ENCODE results near the gene FFAR3.

The FFAR3 gene

GRCh38 chr19:35310331-35310730 is 47.9 kb upstream of the FFAR3 start:
- no peaks in the 10 kb centered on the region for H3F3A ChIP-seq (ENCODE audit: insufficient read depth, low read length)
- peaks cover 41% of the 10 kb centered on the region for H3K27me3 ChIP-seq (replicated peaks; ENCODE audit: insufficient read depth, low read length)
- H3K4me3 ChIP-seq (ENCODE audit: low read length) = no peak overlapping the region
- H3K9ac ChIP-seq (ENCODE audit: low read length) = no peak overlapping the region
- H3K36me3 ChIP-seq (replicated peaks; ENCODE audit: insufficient read depth, low read length) = no peaks in the 10 kb centered on the region
- no peaks in the 10 kb centered on the region for H3K4me1 ChIP-seq (ENCODE audit: low read length)
- no peak overlapping the region for H3K27ac ChIP-seq (ENCODE audit: low read length)
- H3K79me2 ChIP-seq (ENCODE audit: low read length) = no peaks in the 10 kb centered on the region
- H3K4me2 ChIP-seq (ENCODE audit: low read depth, low read length) = no peak overlapping the region
- no peak for DNase-seq
- H3K9me2 ChIP-seq (replicated peaks; ENCODE audit: insufficient read depth, low read length) = no peaks in the 10 kb centered on the region
- TF ChIP-seq EZH2 (optimal IDR thresholded peaks at IDR 0.05; ENCODE audit: low read depth, low read length) = no peak
- no peak for TF ChIP-seq CTCF (IDR thresholded peaks at IDR 0.05; ENCODE audit: low read length)
- TF ChIP-seq EZH2phosphoT487 (IDR thresholded peaks at IDR 0.05; ENCODE audit: low read length) = no peak
- H2AFZ ChIP-seq (ENCODE audit: low read length) = no peak overlapping the region
- H4K20me1 ChIP-seq (ENCODE audit: insufficient read depth, low read length) = no peaks in the 10 kb centered on the region
- no peaks in the 10 kb centered on the region for H3K9me3 ChIP-seq (replicated peaks; ENCODE audit: insufficient read depth, low read length)

- H3K27me3 ChIP-seq (replicated peaks; ENCODE audit: insufficient read depth, low read length) = peaks cover 41% of the 10 kb centered on the region
- no peak overlapping the region for H3K4me2 ChIP-seq (ENCODE audit: low read depth, low read length)
- H2AFZ ChIP-seq (ENCODE audit: low read length) = no peak overlapping the region
- TF ChIP-seq CTCF (IDR thresholded peaks at IDR 0.05; ENCODE audit: low read length) (no peak), EZH2 (optimal IDR thresholded peaks at IDR 0.05; ENCODE audit: low read depth, low read length) (no peak), EZH2phosphoT487 (IDR thresholded peaks at IDR 0.05; ENCODE audit: low read length) (no peak)
- no peaks in the 10 kb centered on the region for H3F3A ChIP-seq (ENCODE audit: insufficient read depth, low read length)
- no peaks in the 10 kb centered on the region for H4K20me1 ChIP-seq (ENCODE audit: insufficient read depth, low read length)
- H3K27ac ChIP-seq (ENCODE audit: low read length) = no peak overlapping the region
- no peak overlapping the region for H3K4me3 ChIP-seq (ENCODE audit: low read length)
- H3K36me3 ChIP-seq (replicated peaks; ENCODE audit: insufficient read depth, low read length) = no peaks in the 10 kb centered on the region
- no peaks in the 10 kb centered on the region for H3K9me3 ChIP-seq (replicated peaks; ENCODE audit: insufficient read depth, low read length)
- H3K4me1 ChIP-seq (ENCODE audit: low read length) = no peaks in the 10 kb centered on the region
- DNase-seq = no peak
- H3K79me2 ChIP-seq (ENCODE audit: low read length) = no peaks in the 10 kb centered on the region
- H3K9me2 ChIP-seq (replicated peaks; ENCODE audit: insufficient read depth, low read length) = no peaks in the 10 kb centered on the region
- no peak overlapping the region for H3K9ac ChIP-seq (ENCODE audit: low read length)
Measured at GRCh38 chr19:35310811-35311465, 47.3 kb upstream of the FFAR3 start.

DNA sequence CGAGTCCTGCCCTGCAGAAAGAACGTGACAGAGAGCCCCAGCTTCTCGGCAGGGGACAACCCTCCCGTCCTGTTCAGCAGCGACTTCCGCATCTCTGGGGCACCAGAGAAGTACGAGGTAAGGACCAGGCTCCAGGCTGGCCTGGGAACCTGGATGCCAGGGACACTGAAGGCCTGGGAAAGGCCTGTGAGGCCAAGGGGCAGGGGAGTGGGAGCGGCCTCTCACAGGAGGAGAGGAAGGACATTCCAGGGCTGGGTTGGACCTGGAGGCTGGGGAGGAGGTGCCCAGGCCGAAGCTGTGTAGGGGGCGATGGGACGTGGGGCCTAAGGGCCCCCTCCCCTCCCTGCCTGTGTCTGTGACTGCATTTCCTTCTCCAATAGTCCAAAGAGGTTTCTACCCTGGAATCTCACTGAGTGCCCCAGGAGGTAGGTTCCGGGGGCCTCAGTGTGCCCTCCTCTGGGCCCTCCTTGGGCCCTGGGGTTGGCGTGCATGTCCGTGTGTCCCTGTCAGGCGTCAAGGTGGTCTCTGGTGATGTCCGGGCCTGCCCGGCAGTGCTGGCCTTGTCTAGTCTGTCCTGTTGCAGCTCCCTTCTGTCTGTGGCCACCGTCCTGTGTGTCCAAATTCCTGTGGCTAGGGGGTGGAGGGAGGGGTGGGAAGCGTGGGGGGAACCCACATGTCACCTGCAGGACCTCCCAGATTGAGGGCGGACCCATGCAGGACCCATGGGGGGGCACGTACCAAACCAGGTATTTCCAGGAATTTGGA is 46.2 kb upstream of the FFAR3 start:
- H3K27me3 ChIP-seq (replicated peaks; ENCODE audit: insufficient read depth, low read length) = peaks cover 41% of the 10 kb centered on the region
- H3K27ac ChIP-seq (ENCODE audit: low read length) = no peak overlapping the region
- no peak overlapping the region for H3K4me3 ChIP-seq (ENCODE audit: low read length)
- no peaks in the 10 kb centered on the region for H3F3A ChIP-seq (ENCODE audit: insufficient read depth, low read length)
- H3K4me2 ChIP-seq (ENCODE audit: low read depth, low read length) = no peak overlapping the region
- no peaks in the 10 kb centered on the region for H3K36me3 ChIP-seq (replicated peaks; ENCODE audit: insufficient read depth, low read length)
- H3K9me2 ChIP-seq (replicated peaks; ENCODE audit: insufficient read depth, low read length) = no peaks in the 10 kb centered on the region
- no peak overlapping the region for H3K9ac ChIP-seq (ENCODE audit: low read length)
- no peaks in the 10 kb centered on the region for H3K4me1 ChIP-seq (ENCODE audit: low read length)
- H2AFZ ChIP-seq (ENCODE audit: low read length) = no peak overlapping the region
- DNase-seq = no peak
- H4K20me1 ChIP-seq (ENCODE audit: insufficient read depth, low read length) = no peaks in the 10 kb centered on the region
- H3K79me2 ChIP-seq (ENCODE audit: low read length) = no peaks in the 10 kb centered on the region
- no peaks in the 10 kb centered on the region for H3K9me3 ChIP-seq (replicated peaks; ENCODE audit: insufficient read depth, low read length)
- TF ChIP-seq EZH2phosphoT487 (IDR thresholded peaks at IDR 0.05; ENCODE audit: low read length) (no peak), CTCF (IDR thresholded peaks at IDR 0.05; ENCODE audit: low read length) (no peak), EZH2 (optimal IDR thresholded peaks at IDR 0.05; ENCODE audit: low read depth, low read length) (no peak)

Data from MM.1S (cell line).